GM12865 (cell line): ENCODE data around the gene PML.

Experiments
- DNase-seq: peaks from one replicate; pipeline ENCODE4 v3.0.0; 2010; ENCODE audit warnings: low read depth
- H3K4me3 ChIP-seq: 2 replicates; pipeline ENCODE4 v1.5.1; 2011; ENCODE audit warnings: mild to moderate bottlenecking, low read depth, low read length, control low read depth
- TF ChIP-seq, protein P1 (sequence below): IDR thresholded peaks from 2 replicates; pipeline ENCODE4 v1.5.1; 2011; ENCODE audit warnings: low read length, control low read depth, low read depth, inconsistent platforms; ENCODE audit not compliant: insufficient read depth; ENCODE audit errors: missing control alignments

Gene PML

DNA sequence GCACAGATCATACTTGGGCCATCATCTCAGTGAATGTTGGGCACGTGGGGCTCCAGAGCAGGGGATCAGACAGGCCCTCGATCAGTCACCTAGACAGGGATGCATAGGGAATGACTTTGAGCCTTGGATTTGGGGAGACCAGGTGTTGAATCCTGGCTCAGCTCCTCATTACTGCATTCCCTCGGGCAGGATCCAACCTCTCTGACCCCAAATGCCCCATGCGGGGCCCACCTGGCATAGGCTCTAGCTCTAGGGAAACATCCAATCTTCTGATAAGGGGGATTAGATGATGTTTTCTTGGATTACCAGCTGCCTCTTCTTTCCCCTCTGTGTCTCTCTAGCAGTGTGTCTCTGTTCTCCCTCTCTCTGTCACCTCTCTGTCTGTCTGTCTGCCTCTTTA lies 45.5 kb upstream of the PML start:
- no peak overlapping the region for H3K4me3 ChIP-seq
- DNase-seq: no peak
- TF ChIP-seq, protein P1, sequence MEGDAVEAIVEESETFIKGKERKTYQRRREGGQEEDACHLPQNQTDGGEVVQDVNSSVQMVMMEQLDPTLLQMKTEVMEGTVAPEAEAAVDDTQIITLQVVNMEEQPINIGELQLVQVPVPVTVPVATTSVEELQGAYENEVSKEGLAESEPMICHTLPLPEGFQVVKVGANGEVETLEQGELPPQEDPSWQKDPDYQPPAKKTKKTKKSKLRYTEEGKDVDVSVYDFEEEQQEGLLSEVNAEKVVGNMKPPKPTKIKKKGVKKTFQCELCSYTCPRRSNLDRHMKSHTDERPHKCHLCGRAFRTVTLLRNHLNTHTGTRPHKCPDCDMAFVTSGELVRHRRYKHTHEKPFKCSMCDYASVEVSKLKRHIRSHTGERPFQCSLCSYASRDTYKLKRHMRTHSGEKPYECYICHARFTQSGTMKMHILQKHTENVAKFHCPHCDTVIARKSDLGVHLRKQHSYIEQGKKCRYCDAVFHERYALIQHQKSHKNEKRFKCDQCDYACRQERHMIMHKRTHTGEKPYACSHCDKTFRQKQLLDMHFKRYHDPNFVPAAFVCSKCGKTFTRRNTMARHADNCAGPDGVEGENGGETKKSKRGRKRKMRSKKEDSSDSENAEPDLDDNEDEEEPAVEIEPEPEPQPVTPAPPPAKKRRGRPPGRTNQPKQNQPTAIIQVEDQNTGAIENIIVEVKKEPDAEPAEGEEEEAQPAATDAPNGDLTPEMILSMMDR: no peak

DNA sequence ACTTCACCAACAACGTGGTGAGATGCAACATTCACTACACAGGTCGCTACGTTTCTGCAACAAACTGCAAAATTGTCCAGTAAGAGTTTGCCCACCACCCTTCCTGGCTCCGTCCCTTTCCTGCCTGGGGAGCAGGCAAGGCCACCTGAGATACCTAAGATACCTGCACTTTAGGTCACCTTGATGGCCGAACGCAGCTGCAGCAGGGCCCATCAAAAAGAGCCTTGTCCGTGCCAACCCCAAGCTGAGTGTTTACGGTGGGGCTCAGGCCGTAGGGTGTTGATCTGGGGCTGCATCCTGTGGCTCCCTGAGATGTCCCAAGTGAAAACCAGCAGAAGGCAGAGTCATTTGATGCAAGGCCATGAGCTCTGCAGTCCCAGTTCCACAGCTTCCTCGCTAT lies 45.0 kb upstream of the PML start:
- TF ChIP-seq, protein P1: no peak
- H3K4me3 ChIP-seq: no peak overlapping the region
- no peak for DNase-seq

DNA sequence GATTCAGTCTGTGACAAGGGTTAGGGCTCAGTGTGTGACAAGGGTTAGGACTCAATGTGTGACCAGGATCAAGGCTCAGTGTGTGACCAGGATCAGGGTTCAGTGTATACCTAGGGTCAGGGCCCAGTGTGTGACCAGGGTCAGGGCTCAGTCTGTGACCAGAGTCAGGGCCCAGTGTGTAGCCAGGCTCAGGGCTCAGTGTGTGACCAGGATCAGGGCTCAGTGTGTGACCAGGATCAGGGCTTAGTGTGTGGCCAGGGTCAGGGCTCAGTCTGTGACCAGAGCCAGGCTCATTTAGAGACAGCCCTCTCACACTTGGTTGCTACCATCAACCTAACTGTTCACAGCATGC lies 44.1 kb upstream of the PML start:
- no peak for DNase-seq
- TF ChIP-seq, protein P1: no peak
- H3K4me3 ChIP-seq: no peak overlapping the region

DNA sequence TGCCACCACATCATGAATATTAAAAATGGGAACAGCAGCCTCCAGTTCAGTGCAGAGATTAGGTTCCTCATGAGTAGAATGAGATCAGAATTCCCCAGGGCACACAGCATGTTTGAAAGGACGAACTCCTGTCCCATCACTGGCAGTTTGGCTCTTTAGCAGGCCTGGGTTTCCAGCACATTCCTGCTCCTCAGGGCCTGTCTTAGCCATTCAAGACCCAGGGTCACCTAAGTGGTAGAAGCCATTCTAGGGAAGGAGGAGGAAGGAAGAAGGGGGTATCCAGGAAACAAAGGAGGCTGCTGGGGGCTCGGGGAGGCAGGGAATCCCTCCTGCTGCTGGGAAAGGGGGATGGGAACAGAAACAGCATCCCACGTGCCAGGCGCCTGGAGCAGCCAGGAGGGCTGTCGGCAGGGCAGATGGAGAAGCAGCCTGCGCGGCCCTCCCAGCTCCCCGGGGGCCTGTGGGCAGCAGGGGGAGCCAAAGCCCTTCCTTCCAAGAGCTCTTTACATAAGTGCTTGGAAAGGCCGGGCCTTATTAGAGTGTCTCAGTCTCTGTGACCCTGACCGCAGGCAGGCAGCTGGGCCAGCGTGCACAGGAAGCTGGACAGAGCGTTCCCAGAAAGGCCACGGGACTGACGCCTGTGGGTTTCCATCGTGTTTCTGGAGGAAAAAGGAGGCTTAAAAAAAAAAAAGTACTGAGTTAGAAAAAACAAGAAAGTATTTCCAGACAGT lies 43.5 kb upstream of the PML start:
- TF ChIP-seq, protein P1: peak; percentile 70
- H3K4me3 ChIP-seq: no peak overlapping the region
- peak; percentile 77 for DNase-seq

GRCh38 chr15:73951601-73952000 lies 42.9 kb upstream of the PML start:
- no peak for DNase-seq
- TF ChIP-seq, protein P1: no peak
- H3K4me3 ChIP-seq: no peak overlapping the region

DNA sequence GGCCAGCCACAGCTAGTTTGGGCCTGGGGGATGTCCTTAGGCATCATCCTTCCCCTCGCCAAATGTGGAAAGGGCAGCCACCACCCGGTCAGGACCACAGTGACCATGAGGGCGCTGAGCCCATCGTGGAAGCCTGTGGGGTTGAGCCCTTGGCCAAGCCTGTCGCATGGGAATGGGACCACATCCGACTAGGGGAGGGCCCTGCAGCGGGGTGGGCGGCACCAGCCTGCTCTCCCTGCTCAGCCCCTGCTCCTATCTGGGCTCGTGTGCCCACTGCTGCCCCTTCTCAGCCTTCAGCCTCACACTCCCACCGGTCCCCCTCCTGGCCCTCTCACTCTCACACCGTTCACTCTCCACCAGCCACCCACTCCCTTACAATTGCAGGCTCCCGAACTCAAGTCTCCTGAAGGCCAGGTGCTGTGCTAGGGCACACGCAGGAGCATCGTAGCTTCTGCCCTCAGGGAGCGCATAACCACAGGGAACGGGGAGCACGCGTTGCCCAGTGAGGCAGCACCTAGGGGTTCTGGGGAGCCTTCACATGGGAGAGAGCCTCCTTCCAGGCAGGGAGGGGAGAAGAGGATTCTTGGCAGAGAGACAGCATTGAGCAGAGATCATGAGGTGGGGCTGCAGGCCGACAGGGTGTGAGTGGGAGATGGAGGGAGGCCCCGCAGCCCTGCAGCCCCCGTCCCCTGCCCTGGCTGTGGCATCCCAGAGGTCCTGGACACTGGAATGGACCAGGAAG lies 42.2 kb upstream of the PML start:
- no peak for DNase-seq
- TF ChIP-seq, protein P1: no peak
- H3K4me3 ChIP-seq: no peak overlapping the region
